Measurements from ENCODE around the gene CELF6.

Gene CELF6

DNA sequence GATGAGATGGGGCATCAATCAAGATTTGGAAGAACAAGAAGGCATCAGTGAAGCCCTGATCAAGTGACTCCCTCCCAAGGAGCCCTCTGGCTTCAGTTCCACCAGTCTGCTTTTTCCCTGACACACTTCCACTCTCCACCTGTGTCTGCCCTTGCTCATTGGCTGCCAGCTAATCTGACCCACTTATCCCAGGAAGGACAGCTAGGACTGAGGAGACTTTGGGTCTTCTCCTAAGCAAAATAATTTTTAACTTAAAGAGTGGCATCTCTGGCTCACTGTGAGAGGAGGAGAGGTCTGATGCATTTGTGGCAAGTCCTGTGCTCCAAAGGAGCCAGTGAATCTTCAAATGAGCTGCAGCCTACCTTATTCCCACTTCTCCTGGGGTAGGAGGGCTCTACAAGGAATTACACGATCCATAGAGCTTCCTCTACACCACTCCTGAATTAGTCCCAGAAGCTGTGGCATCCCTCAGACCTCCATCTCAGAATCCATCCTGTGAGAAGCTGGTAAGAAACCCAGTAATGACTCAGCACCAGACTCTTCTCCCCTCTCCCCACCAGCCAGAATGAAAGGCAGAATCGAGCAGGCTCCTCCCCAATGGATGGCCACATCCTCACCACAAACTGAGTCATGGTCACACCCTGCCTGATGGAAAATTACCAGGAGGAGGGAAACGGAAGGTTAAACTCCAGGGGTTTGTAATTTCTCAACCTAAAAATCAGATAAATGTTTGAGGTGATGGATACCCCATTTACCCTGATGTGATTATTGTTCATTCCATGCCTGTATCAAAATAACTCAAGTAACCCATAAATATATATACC is 82.7 kb downstream of the CELF6 start:
- Histone ChIP-seq H3F3A (ENCODE audit: insufficient read depth, low read length) (peaks cover 2% of the 10 kb centered on the region; the same call in 1 of the 2 replicates), H3K27me3 (replicated peaks; ENCODE audit: insufficient read depth, low read length) (no peaks in the 10 kb centered on the region), H3K4me2 (ENCODE audit: low read depth, low read length) (peak overlapping the region; percentile 25), H3K9ac (ENCODE audit: low read length) (peak overlapping the region; percentile 6; the same call in 1 of the 2 replicates), H3K9me3 (replicated peaks; ENCODE audit: insufficient read depth, low read length) (no peaks in the 10 kb centered on the region), H3K36me3 (replicated peaks; ENCODE audit: insufficient read depth, low read length) (no peaks in the 10 kb centered on the region), H3K4me3 (ENCODE audit: low read length) (0 out of 2 replicates have a peak overlapping the region, but pooled peaks have one; percentile 9), H4K20me1 (ENCODE audit: insufficient read depth, low read length) (no peaks in the 10 kb centered on the region), H3K27ac (ENCODE audit: low read length) (no peak overlapping the region), H2AFZ (ENCODE audit: low read length) (no peak overlapping the region), H3K9me2 (replicated peaks; ENCODE audit: insufficient read depth, low read length) (no peaks in the 10 kb centered on the region), H3K79me2 (ENCODE audit: low read length) (no peaks in the 10 kb centered on the region), H3K4me1 (ENCODE audit: low read length) (peaks cover 15% of the 10 kb centered on the region; the same call in 1 of the 2 replicates)
- DNase-seq: peak; percentile 52
- TF ChIP-seq EZH2 (optimal IDR thresholded peaks at IDR 0.05; ENCODE audit: low read depth, low read length): no peak
- no peak for TF ChIP-seq CTCF (IDR thresholded peaks at IDR 0.05; ENCODE audit: low read length)
- no peak for TF ChIP-seq EZH2phosphoT487 (IDR thresholded peaks at IDR 0.05; ENCODE audit: low read length)

GRCh38 chr15:72236381-72237003 is 83.5 kb downstream of the CELF6 start:
- H3K27me3 ChIP-seq (replicated peaks; ENCODE audit: insufficient read depth, low read length): no peaks in the 10 kb centered on the region
- DNase-seq: no peak
- peaks cover 9% of the 10 kb centered on the region for H3F3A ChIP-seq (ENCODE audit: insufficient read depth, low read length)
- H3K79me2 ChIP-seq (ENCODE audit: low read length): no peaks in the 10 kb centered on the region
- H2AFZ ChIP-seq (ENCODE audit: low read length): no peak overlapping the region
- no peak overlapping the region for H3K4me2 ChIP-seq (ENCODE audit: low read depth, low read length)
- no peak overlapping the region for H3K27ac ChIP-seq (ENCODE audit: low read length)
- H3K9me2 ChIP-seq (replicated peaks; ENCODE audit: insufficient read depth, low read length): no peaks in the 10 kb centered on the region
- no peaks in the 10 kb centered on the region for H3K9me3 ChIP-seq (replicated peaks; ENCODE audit: insufficient read depth, low read length)
- TF ChIP-seq EZH2 (optimal IDR thresholded peaks at IDR 0.05; ENCODE audit: low read depth, low read length): no peak
- no peak for TF ChIP-seq EZH2phosphoT487 (IDR thresholded peaks at IDR 0.05; ENCODE audit: low read length)
- TF ChIP-seq CTCF (IDR thresholded peaks at IDR 0.05; ENCODE audit: low read length): no peak
- H3K36me3 ChIP-seq (replicated peaks; ENCODE audit: insufficient read depth, low read length): no peaks in the 10 kb centered on the region
- H3K4me1 ChIP-seq (ENCODE audit: low read length): peaks cover 18% of the 10 kb centered on the region; the same call in 1 of the 2 replicates
- no peak overlapping the region for H3K9ac ChIP-seq (ENCODE audit: low read length)
- H3K4me3 ChIP-seq (ENCODE audit: low read length): no peak overlapping the region
- H4K20me1 ChIP-seq (ENCODE audit: insufficient read depth, low read length): no peaks in the 10 kb centered on the region

- Histone ChIP-seq H3F3A (ENCODE audit: insufficient read depth, low read length) (peaks cover 18% of the 10 kb centered on the region), H3K9me2 (replicated peaks; ENCODE audit: insufficient read depth, low read length) (no peaks in the 10 kb centered on the region), H3K4me1 (ENCODE audit: low read length) (peaks cover 18% of the 10 kb centered on the region; the same call in 1 of the 2 replicates), H3K4me2 (ENCODE audit: low read depth, low read length) (no peak overlapping the region), H4K20me1 (ENCODE audit: insufficient read depth, low read length) (no peaks in the 10 kb centered on the region), H3K27me3 (replicated peaks; ENCODE audit: insufficient read depth, low read length) (no peaks in the 10 kb centered on the region), H3K36me3 (replicated peaks; ENCODE audit: insufficient read depth, low read length) (no peaks in the 10 kb centered on the region), H3K9me3 (replicated peaks; ENCODE audit: insufficient read depth, low read length) (no peaks in the 10 kb centered on the region), H3K79me2 (ENCODE audit: low read length) (peaks cover 5% of the 10 kb centered on the region), H3K4me3 (ENCODE audit: low read length) (no peak overlapping the region), H3K27ac (ENCODE audit: low read length) (no peak overlapping the region), H3K9ac (ENCODE audit: low read length) (no peak overlapping the region), H2AFZ (ENCODE audit: low read length) (no peak overlapping the region)
- no peak for TF ChIP-seq EZH2phosphoT487 (IDR thresholded peaks at IDR 0.05; ENCODE audit: low read length)
- TF ChIP-seq CTCF (IDR thresholded peaks at IDR 0.05; ENCODE audit: low read length): no peak
- no peak for TF ChIP-seq EZH2 (optimal IDR thresholded peaks at IDR 0.05; ENCODE audit: low read depth, low read length)
- DNase-seq: no peak
Observed at GRCh38 chr15:72235298-72235697, 84.7 kb downstream of the CELF6 start.

Data from MM.1S (cell line).